DND-41 (cell line): Measurements from ENCODE around the gene LTBP3.

Experiments used
- ATAC-seq: fragments of 200-7000 bp; cut with Tn5 transposase; 3 replicates; pipeline ENCODE4 v1.9.1; 2021; ENCODE audit warnings: low read depth; ENCODE audit not compliant: insufficient read depth
- DNase-seq: peaks from one replicate; pipeline ENCODE4 v3.0.0-alpha.2; 2020
- H2AFZ ChIP-seq: 2 replicates; pipeline ENCODE4 v1.6.0; 2012; ENCODE audit warnings: low read depth, low read length
- H3K27ac ChIP-seq: 2 replicates; pipeline ENCODE4 v1.5.1; 2012; ENCODE audit warnings: low read length, inconsistent platforms
- H3K27me3 ChIP-seq: fragments of 200-600 bp; sonication (generic); 2 replicates; pipeline ENCODE4 v1.6.0; 2012; ENCODE audit warnings: low read length, mild to moderate bottlenecking, inconsistent platforms; ENCODE audit not compliant: insufficient read depth, poor library complexity
- H3K36me3 ChIP-seq: 2 replicates; pipeline ENCODE4 v1.5.1; 2012; ENCODE audit warnings: low read length, inconsistent platforms; ENCODE audit not compliant: insufficient read depth
- H3K4me1 ChIP-seq: 2 replicates; pipeline ENCODE4 v1.5.1; 2012; ENCODE audit warnings: mild to moderate bottlenecking, low read length; ENCODE audit not compliant: insufficient read depth
- H3K4me2 ChIP-seq: 2 replicates; pipeline ENCODE4 v1.6.0; 2012; ENCODE audit warnings: mild to moderate bottlenecking, moderate library complexity, low read length, inconsistent platforms; ENCODE audit not compliant: insufficient read depth
- H3K4me3 ChIP-seq, 2 experiments: fragments of 200-600 bp in 1 of 2; shearing (Covaris generic) in 1 of 2; 2 replicates each; pipeline ENCODE4 v1.5.1; 2012 to 2016; ENCODE audit warnings: inconsistent platforms in 2 of 2, low read length in 2 of 2, mild to moderate bottlenecking in 2 of 2, low read depth in 1 of 2, moderate library complexity in 1 of 2
- H3K79me2 ChIP-seq: 2 replicates; pipeline ENCODE4 v1.6.0; 2012; ENCODE audit warnings: low read length, inconsistent platforms; ENCODE audit not compliant: insufficient read depth
- H3K9ac ChIP-seq: 2 replicates; pipeline ENCODE4 v1.6.0; 2012; ENCODE audit warnings: low read depth, mild to moderate bottlenecking, inconsistent platforms, low read length, moderate library complexity
- H3K9me3 ChIP-seq: 2 replicates; pipeline ENCODE4 v1.5.1; 2012; ENCODE audit warnings: low read length, moderate library complexity, mild to moderate bottlenecking, inconsistent platforms; ENCODE audit not compliant: insufficient read depth, severe bottlenecking
- H4K20me1 ChIP-seq: 2 replicates; pipeline ENCODE4 v1.6.0; 2012; ENCODE audit warnings: low read length; ENCODE audit not compliant: insufficient read depth
- CTCF ChIP-seq: IDR thresholded peaks from 2 replicates; pipeline ENCODE4 v1.5.1; 2012; ENCODE audit warnings: borderline replicate concordance, low read length, moderate library complexity, mild to moderate bottlenecking; ENCODE audit not compliant: poor library complexity, severe bottlenecking; ENCODE audit errors: extremely low read depth
- EZH2 ChIP-seq: IDR thresholded peaks from 3 replicates; pipeline ENCODE4 v1.6.1; 2012; ENCODE audit warnings: borderline replicate concordance, low read depth, mild to moderate bottlenecking, moderate library complexity, low read length, inconsistent platforms; ENCODE audit not compliant: severe bottlenecking

Gene LTBP3

GRCh38 chr11:65492637-65493366 is 65.4 kb downstream of the LTBP3 start:
- Histone ChIP-seq H2AFZ (no peak overlapping the region), H4K20me1 (no peaks in the 10 kb centered on the region), H3K4me1 (peaks cover 16% of the 10 kb centered on the region), H3K4me2 (no peak overlapping the region), H3K79me2 (peaks cover 23% of the 10 kb centered on the region), H3K9me3 (no peaks in the 10 kb centered on the region), H3K4me3 (no peak overlapping the region), H3K27me3 (no peaks in the 10 kb centered on the region), H3K36me3 (no peaks in the 10 kb centered on the region; the same call in 1 of the 2 replicates), H3K27ac (no peak overlapping the region), H3K9ac (no peak overlapping the region)
- no peak for TF ChIP-seq EZH2
- TF ChIP-seq CTCF: no peak
- DNase-seq (no peak), ATAC-seq (no peak)

- Histone ChIP-seq H3K79me2 (peaks cover 21% of the 10 kb centered on the region), H2AFZ (no peak overlapping the region)
These were observed 65.8 kb downstream of the LTBP3 start for GRCh38 chr11:65492387-65492636.

DNA sequence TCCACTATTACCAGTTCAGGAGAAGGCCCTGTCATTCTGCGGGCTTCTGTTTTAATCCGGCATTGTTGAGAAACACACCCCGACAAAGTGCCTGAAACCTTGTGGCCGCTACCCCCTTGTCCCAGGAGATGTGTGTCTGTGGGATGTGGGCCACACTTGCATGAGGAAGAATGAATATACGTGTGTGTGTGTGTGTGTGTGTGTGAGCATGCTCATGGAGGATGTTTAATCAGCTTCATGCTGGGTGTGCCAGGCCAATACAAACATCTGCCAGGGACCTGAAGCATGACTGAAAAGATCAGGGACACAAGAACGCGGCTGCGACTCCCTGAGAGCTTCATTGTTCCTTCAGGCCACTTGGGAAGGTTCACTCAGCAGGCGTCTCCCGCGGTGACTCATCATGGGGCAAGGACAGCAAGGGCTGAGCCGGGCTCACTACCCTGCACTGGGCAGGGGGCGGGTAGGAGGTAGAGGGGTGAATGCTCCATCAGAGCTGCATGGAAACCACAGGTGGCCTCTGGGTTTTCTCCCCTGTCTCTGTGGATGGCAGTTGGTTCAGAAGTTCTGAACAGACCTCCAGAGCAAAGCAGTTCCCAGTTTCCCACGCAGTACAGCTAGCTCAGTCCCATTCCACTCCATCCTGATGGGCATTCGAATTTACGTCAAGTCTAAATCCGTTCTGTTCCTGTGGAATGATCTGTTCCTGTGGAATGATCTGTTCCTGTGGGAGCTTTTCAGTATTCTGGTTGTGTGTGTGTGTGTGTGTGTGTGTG is 66.4 kb downstream of the LTBP3 start:
- H3K9ac ChIP-seq: no peak overlapping the region
- no peak for DNase-seq
- no peak for TF ChIP-seq EZH2
- H3K4me2 ChIP-seq: no peak overlapping the region
- peaks cover 17% of the 10 kb centered on the region for H3K79me2 ChIP-seq
- no peaks in the 10 kb centered on the region for H3K9me3 ChIP-seq
- H3K27ac ChIP-seq: no peak overlapping the region
- H3K36me3 ChIP-seq: no peaks in the 10 kb centered on the region
- H2AFZ ChIP-seq: no peak overlapping the region
- peaks cover 16% of the 10 kb centered on the region for H3K4me1 ChIP-seq
- no peak overlapping the region for H3K4me3 ChIP-seq
- H4K20me1 ChIP-seq: no peaks in the 10 kb centered on the region
- ATAC-seq: no peak
- no peaks in the 10 kb centered on the region for H3K27me3 ChIP-seq

More at GRCh38 chr11:65492387-65492636, 65.8 kb downstream of the LTBP3 start:
- DNase-seq (no peak), ATAC-seq (no peak)
- Histone ChIP-seq H4K20me1 (no peaks in the 10 kb centered on the region), H3K4me2 (no peak overlapping the region), H3K9me3 (no peaks in the 10 kb centered on the region), H3K4me1 (peaks cover 19% of the 10 kb centered on the region), H3K27me3 (no peaks in the 10 kb centered on the region), H3K4me3 (no peak overlapping the region), H3K36me3 (no peaks in the 10 kb centered on the region), H3K27ac (no peak overlapping the region), H3K9ac (no peak overlapping the region)
- TF ChIP-seq CTCF (no peak), EZH2 (no peak)

- Histone ChIP-seq H2AFZ (no peak overlapping the region), H3K27me3 (no peaks in the 10 kb centered on the region), H3K79me2 (peaks cover 10% of the 10 kb centered on the region), H3K27ac (no peak overlapping the region), H3K9ac (no peak overlapping the region), H3K36me3 (no peaks in the 10 kb centered on the region), H4K20me1 (no peaks in the 10 kb centered on the region), H3K4me3 (no peak overlapping the region), H3K4me1 (peaks cover 9% of the 10 kb centered on the region), H3K9me3 (no peaks in the 10 kb centered on the region), H3K4me2 (no peak overlapping the region)
- no peak for DNase-seq
- TF ChIP-seq CTCF (no peak), EZH2 (no peak)
- no peak for ATAC-seq
These were observed 67.0 kb downstream of the LTBP3 start for GRCh38 chr11:65491163-65491465.
